Prostate gland (tissue), 2 donors: ENCODE data around the gene MPHOSPH6. TPM values are rescaled to one million over a fixed set of nuclear protein-coding genes. Genes with fewer than 3 reads are reported as not detected.

ENCODE experiments used
- DNase-seq: peaks from one replicate; pipeline ENCODE4 v3.0.0-alpha.2; 2019; ENCODE audit warnings: low spot score
- H3K27ac ChIP-seq, 2 donors: fragments of 200-600 bp; sonication (generic); 2 replicates each; pipeline ENCODE4 v1.5.1; 2017 to 2019
- H3K27me3 ChIP-seq: fragments of 200-600 bp; sonication (generic); replicated peaks from 2 replicates; pipeline ENCODE4 v1.5.1; 2019; ENCODE audit not compliant: insufficient read depth
- H3K36me3 ChIP-seq, 2 donors: fragments of 200-600 bp; sonication (generic); 1 replicate in 1 of 2; 2 replicates in 1 of 2; pipeline versions ENCODE4 v1.5.1 to v1.8.1; 2017 to 2019
- H3K4me1 ChIP-seq: fragments of 200-600 bp; sonication (generic); replicated peaks from 2 replicates; pipeline ENCODE4 v1.5.1; 2019
- H3K4me3 ChIP-seq, 2 donors: fragments of 200-600 bp; sonication (generic); 2 replicates each; pipeline ENCODE4 v1.5.1; 2017 to 2019
- H3K9me3 ChIP-seq: fragments of 200-600 bp; sonication (generic); 2 replicates; pipeline ENCODE4 v1.5.1; 2017
- CTCF ChIP-seq, 4 experiments: fragments of 200-600 bp in 2 of 4; fragments of 450-650 bp in 2 of 4; sonication (generic) in 2 of 4; IDR thresholded peaks; 1 replicate in 3 of 4; 2 replicates in 1 of 4; pipeline ENCODE4 v1.5.1; 2016 to 2019; ENCODE audit warnings: antibody characterized with exemption in 4 of 4, mild to moderate bottlenecking in 2 of 4, moderate library complexity in 2 of 4
- POLR2A ChIP-seq: fragments of 450-650 bp; IDR thresholded peaks from one replicate; pipeline ENCODE4 v1.6.1; 2016; ENCODE audit warnings: antibody characterized with exemption, mild to moderate bottlenecking
- POLR2AphosphoS5 ChIP-seq: sonication (generic); formaldehyde crosslinking; IDR thresholded peaks from one replicate; pipeline ENCODE4 v1.6.1; 2017; ENCODE audit warnings: antibody characterized with exemption
- WGBS: methylation state at CpG from one replicate; pipeline ENCODE4 v1.1.5; 2018; 5-methylcytosine and 5-hydroxymethylcytosine counted together
- intact Hi-C: fragments of 100-400 bp; cut with DNase I; formaldehyde crosslinking; loops from one replicate; pipeline ENCODE4 v1.14.2; 2022
- total RNA-seq, 2 donors: library from RNA; depleted of rRNA; stranded (reverse); fragments of >200 nt; gene quantifications; one replicate each; pipeline ENCODE4 v1.1.0, GENCODE V29; 2016

Gene MPHOSPH6
- total RNA-seq, 2 donors from 2014 or later = 23.7 to 23.8 TPM

GRCh38 chr16:82201351-82201750 is 31.3 kb upstream of the MPHOSPH6 start:
- no peaks in the 10 kb centered on the region for H3K36me3 ChIP-seq
- no peak for TF ChIP-seq CTCF (IDR thresholded peaks at IDR 0.05)
- no peak for TF ChIP-seq POLR2AphosphoS5
- no peak for TF ChIP-seq POLR2A
- no peak overlapping the region for H3K4me3 ChIP-seq
- no peak overlapping the region for H3K27ac ChIP-seq
- DNase-seq = no peak
- intact Hi-C loops = no loop called here
- H3K4me1 ChIP-seq = no peaks in the 10 kb centered on the region
- H3K27me3 ChIP-seq = no peaks in the 10 kb centered on the region
- no peaks in the 10 kb centered on the region for H3K9me3 ChIP-seq
- WGBS = 56% methylated on average over 2 of the region's 2 CpGs

- DNase-seq = no peak
- intact Hi-C loops = no loop called here
- no peaks in the 10 kb centered on the region for H3K9me3 ChIP-seq
- TF ChIP-seq POLR2A (no peak), POLR2AphosphoS5 (no peak), CTCF (IDR thresholded peaks at IDR 0.05) (no peak)
- no peaks in the 10 kb centered on the region for H3K36me3 ChIP-seq
- no peaks in the 10 kb centered on the region for H3K4me1 ChIP-seq
- H3K27me3 ChIP-seq = no peaks in the 10 kb centered on the region
- H3K4me3 ChIP-seq = no peak overlapping the region
- H3K27ac ChIP-seq = no peak overlapping the region
- 50% methylated on average over 1 of the region's 1 CpG for WGBS
These were observed 29.2 kb upstream of the MPHOSPH6 start for GRCh38 chr16:82199209-82199608.

- no peak overlapping the region for H3K4me3 ChIP-seq
- no peaks in the 10 kb centered on the region for H3K9me3 ChIP-seq
- intact Hi-C loops = no loop called here
- no peaks in the 10 kb centered on the region for H3K36me3 ChIP-seq
- WGBS = 34% methylated on average over 7 of the region's 7 CpGs
- no peaks in the 10 kb centered on the region for H3K4me1 ChIP-seq
- peak; percentile 57 for DNase-seq
- H3K27ac ChIP-seq = peak overlapping the region in 1 of 2 donors; percentile 14
- TF ChIP-seq CTCF (IDR thresholded peaks at IDR 0.05) = no peak
- TF ChIP-seq POLR2A = no peak
- TF ChIP-seq POLR2AphosphoS5 = peak; percentile 20
- H3K27me3 ChIP-seq = no peaks in the 10 kb centered on the region
These were observed 27.7 kb upstream of the MPHOSPH6 start for GRCh38 chr16:82197540-82198240.

DNA sequence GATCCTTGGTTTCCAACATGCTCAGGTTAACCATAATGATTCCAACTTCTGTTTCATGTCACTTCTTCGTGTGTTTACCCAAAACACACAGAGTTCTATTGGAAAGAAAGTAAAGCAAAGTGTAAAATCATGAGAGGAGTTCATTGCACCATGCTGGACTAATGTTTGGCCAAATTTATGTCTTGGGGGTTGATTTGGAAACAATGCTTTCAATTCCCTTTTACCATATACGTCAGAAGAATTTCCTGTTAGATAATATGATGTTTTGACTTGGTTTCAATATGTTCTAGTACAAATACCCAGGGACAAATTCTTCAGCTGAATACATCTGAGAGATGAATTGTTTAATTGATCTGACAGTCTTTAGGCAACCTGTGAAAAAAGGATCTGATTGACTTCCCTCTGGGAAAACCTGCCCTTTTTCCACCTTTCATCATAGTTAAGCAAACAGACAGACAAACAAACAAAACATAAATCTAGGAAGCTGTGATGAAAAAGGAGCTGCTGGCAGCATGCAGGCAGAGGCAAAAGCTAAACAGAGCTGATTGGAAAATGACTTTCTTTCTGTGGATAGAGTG is 26.0 kb upstream of the MPHOSPH6 start:
- TF ChIP-seq POLR2A (no peak), POLR2AphosphoS5 (peak; percentile 12), CTCF (IDR thresholded peaks at IDR 0.05) (no peak)
- Histone ChIP-seq H3K27ac (no peak overlapping the region), H3K9me3 (no peaks in the 10 kb centered on the region), H3K4me1 (no peaks in the 10 kb centered on the region), H3K36me3 (no peaks in the 10 kb centered on the region), H3K4me3 (no peak overlapping the region), H3K27me3 (no peaks in the 10 kb centered on the region)
- intact Hi-C loops = no loop called here
- DNase-seq = no peak
- 26% methylated on average over 2 of the region's 2 CpGs for WGBS

DNA sequence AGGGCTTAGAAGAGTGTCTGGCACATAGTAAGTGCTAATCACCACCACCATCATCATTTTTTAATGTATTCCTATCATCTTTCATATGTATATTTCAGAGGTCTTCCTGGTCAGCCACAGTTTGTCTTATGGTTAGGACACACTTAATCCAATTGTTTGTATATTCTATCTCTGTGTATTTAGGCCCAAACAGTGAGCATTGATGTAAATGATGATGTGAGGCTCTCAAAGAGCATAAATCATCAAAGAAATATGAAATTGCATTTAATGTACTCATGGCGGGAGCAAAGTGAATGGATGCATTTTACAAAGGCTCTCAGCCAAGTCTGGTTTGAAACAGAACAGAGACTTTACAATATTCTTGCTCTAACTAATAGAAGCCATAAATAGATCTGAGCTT is 24.1 kb upstream of the MPHOSPH6 start:
- no peak overlapping the region for H3K4me3 ChIP-seq
- H3K4me1 ChIP-seq = no peaks in the 10 kb centered on the region
- WGBS = 81% methylated on average over 1 of the region's 1 CpG
- H3K27me3 ChIP-seq = no peaks in the 10 kb centered on the region
- H3K36me3 ChIP-seq = no peaks in the 10 kb centered on the region
- no peak for TF ChIP-seq POLR2AphosphoS5
- DNase-seq = no peak
- intact Hi-C loops = no loop called here
- no peak overlapping the region for H3K27ac ChIP-seq
- no peaks in the 10 kb centered on the region for H3K9me3 ChIP-seq
